ENCODE results near the gene CDH4. TPM values are rescaled to one million over a fixed set of nuclear protein-coding genes. Genes with fewer than 3 reads are reported as not detected.

Gene CDH4
- total RNA-seq, 1 donor from 2014 or later: 0.99 TPM

DNA sequence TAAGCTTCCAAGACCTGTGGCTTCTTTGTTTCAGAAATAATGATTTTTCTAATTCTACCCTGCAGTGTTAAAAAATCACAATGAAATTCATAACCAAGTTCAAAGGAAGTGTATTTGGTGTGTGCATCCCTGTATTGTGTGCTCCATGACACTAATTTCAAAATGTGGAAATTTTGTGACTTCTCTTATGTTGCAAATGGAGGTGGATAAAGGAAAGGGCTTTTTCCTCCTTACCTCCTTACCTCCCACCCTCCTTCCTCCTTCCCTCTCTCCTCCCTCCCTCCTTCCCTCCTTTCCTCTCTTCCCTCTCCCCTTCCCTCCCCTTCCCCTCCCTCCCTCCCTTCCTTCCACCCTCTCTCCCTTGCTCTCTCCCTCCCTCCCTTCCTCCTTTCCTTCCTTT, 10.5 kb downstream of the CDH4 start:
- no peaks in the 10 kb centered on the region for H3K36me3 Mint-ChIP-seq (ENCODE audit: low read depth)
- H3K27me3 Mint-ChIP-seq (ENCODE audit: low read depth): peaks cover 3% of the 10 kb centered on the region
- H3K4me3 Mint-ChIP-seq (ENCODE audit: unreplicated experiment): no peak overlapping the region
- no peak overlapping the region for H3K27ac Mint-ChIP-seq (ENCODE audit: unreplicated experiment)
- TF ChIP-seq, protein P1, sequence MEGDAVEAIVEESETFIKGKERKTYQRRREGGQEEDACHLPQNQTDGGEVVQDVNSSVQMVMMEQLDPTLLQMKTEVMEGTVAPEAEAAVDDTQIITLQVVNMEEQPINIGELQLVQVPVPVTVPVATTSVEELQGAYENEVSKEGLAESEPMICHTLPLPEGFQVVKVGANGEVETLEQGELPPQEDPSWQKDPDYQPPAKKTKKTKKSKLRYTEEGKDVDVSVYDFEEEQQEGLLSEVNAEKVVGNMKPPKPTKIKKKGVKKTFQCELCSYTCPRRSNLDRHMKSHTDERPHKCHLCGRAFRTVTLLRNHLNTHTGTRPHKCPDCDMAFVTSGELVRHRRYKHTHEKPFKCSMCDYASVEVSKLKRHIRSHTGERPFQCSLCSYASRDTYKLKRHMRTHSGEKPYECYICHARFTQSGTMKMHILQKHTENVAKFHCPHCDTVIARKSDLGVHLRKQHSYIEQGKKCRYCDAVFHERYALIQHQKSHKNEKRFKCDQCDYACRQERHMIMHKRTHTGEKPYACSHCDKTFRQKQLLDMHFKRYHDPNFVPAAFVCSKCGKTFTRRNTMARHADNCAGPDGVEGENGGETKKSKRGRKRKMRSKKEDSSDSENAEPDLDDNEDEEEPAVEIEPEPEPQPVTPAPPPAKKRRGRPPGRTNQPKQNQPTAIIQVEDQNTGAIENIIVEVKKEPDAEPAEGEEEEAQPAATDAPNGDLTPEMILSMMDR (IDR thresholded peaks at IDR 0.05): no peak
- no peaks in the 10 kb centered on the region for H3K4me1 Mint-ChIP-seq (ENCODE audit: low read depth)
- no peak for DNase-seq (ENCODE audit: low spot score)
- H3K9me3 Mint-ChIP-seq (ENCODE audit: low read depth): peaks cover 6% of the 10 kb centered on the region

DNA sequence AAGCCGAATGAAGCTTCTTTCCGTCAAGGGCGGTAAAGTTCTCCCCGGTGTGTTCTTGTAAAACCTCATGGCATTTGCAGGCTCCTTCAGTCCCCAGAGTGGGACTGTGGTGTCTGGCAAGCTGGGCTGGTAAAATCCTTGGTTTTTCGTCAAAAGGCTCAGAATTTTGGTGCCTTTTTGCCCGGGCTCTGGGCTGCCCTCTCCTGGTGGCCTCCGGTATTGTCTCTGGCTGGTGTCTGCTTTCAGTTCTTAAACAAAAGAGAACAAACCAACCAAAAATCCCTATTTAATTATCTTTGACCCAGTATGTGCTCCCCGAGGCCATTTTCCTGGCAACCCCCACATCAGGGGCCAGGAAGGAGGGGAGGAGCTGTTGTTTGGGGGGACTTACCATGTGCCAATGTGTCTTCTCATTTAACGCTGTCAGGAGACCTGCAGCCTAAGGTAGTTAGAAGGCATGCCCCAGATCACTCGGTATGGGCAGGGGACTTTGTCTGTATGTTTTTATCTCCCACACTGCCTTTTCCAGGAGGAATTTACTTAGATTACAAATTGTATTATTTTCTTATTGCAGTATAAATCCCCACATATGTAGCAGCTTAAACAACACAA, 11.1 kb downstream of the CDH4 start:
- H3K27ac Mint-ChIP-seq (ENCODE audit: unreplicated experiment): no peak overlapping the region
- TF ChIP-seq, protein P1 (IDR thresholded peaks at IDR 0.05): peak; percentile 89
- no peaks in the 10 kb centered on the region for H3K36me3 Mint-ChIP-seq (ENCODE audit: low read depth)
- peaks cover 3% of the 10 kb centered on the region for H3K27me3 Mint-ChIP-seq (ENCODE audit: low read depth)
- no peak for DNase-seq (ENCODE audit: low spot score)
- H3K4me3 Mint-ChIP-seq (ENCODE audit: unreplicated experiment): no peak overlapping the region
- no peaks in the 10 kb centered on the region for H3K4me1 Mint-ChIP-seq (ENCODE audit: low read depth)
- H3K9me3 Mint-ChIP-seq (ENCODE audit: low read depth): peaks cover 6% of the 10 kb centered on the region

DNA sequence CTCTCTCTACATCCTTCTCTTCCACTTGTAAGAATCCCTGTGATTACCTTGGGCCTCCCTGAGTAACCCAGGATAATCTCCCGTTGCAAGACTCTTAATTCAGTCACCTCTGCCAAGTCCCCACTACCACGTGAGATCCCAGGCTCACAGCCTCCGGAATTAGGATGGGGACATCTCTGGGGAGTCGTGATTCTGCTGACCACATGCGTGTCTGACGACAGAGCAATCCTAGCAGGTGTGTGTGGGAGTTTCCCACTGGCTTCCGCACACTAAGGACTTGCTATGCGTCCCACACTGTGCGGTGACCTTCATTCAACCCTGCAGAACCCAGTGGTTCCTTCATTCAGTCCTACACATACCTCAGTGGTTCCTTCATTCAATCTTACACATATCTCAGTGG, 11.9 kb downstream of the CDH4 start:
- Mint-ChIP-seq H3K4me1 (ENCODE audit: low read depth) (no peaks in the 10 kb centered on the region), H3K27ac (ENCODE audit: unreplicated experiment) (no peak overlapping the region), H3K4me3 (ENCODE audit: unreplicated experiment) (no peak overlapping the region), H3K27me3 (ENCODE audit: low read depth) (peaks cover 3% of the 10 kb centered on the region), H3K9me3 (ENCODE audit: low read depth) (peaks cover 6% of the 10 kb centered on the region), H3K36me3 (ENCODE audit: low read depth) (no peaks in the 10 kb centered on the region)
- no peak for DNase-seq (ENCODE audit: low spot score)
- TF ChIP-seq, protein P1 (IDR thresholded peaks at IDR 0.05): no peak

DNA sequence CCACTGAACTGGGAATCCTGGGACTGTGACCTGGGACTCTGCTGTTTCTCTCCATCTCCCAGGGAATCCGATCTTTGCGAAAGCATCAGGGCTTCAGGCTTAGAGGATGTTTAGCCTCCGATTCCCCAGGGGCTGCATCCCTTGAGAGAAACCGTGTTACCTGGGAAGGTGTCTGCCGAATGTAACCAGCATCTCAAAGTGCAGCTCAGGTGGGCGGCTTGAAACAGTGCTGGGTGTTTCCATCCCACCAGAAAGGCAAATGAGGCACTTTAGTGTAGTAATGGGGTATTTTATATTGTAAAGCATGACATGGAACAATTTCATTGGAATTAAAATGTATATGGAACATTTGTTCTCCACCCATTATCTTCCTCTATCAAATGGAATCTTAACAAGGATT, 15.2 kb downstream of the CDH4 start:
- H3K27me3 Mint-ChIP-seq (ENCODE audit: low read depth): peaks cover 3% of the 10 kb centered on the region
- no peaks in the 10 kb centered on the region for H3K4me1 Mint-ChIP-seq (ENCODE audit: low read depth)
- no peak for DNase-seq (ENCODE audit: low spot score)
- H3K36me3 Mint-ChIP-seq (ENCODE audit: low read depth): no peaks in the 10 kb centered on the region
- H3K9me3 Mint-ChIP-seq (ENCODE audit: low read depth): no peaks in the 10 kb centered on the region
- no peak overlapping the region for H3K4me3 Mint-ChIP-seq (ENCODE audit: unreplicated experiment)
- TF ChIP-seq, protein P1 (IDR thresholded peaks at IDR 0.05): no peak
- H3K27ac Mint-ChIP-seq (ENCODE audit: unreplicated experiment): no peak overlapping the region

DNA sequence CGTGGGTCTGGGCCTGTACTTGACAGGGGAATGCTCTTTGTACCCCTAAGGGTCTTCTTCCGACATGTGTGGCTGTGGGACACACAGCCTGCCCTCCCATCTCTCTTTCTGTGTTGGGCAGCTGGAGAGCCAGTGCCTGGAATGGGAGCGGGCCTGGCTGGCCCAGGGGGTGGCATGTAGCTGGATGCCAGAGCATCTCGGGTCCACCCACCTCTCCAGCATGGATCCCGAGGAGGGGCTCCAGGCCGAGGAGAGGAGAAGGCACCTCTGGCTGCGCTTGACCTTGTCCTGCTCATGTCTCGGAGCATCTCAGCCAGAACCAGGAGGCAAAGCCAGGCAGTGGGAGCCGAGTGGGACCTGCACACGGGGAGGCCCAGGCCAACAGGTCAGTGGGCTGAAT, 16.0 kb downstream of the CDH4 start:
- H3K9me3 Mint-ChIP-seq (ENCODE audit: low read depth): no peaks in the 10 kb centered on the region
- TF ChIP-seq, protein P1 (IDR thresholded peaks at IDR 0.05): no peak

More for the DNA sequence above, 16.0 kb downstream of the CDH4 start:
- no peak for DNase-seq (ENCODE audit: low spot score)
- H3K27me3 Mint-ChIP-seq (ENCODE audit: low read depth): peaks cover 2% of the 10 kb centered on the region
- H3K27ac Mint-ChIP-seq (ENCODE audit: unreplicated experiment): no peak overlapping the region
- H3K4me3 Mint-ChIP-seq (ENCODE audit: unreplicated experiment): no peak overlapping the region
- H3K36me3 Mint-ChIP-seq (ENCODE audit: low read depth): no peaks in the 10 kb centered on the region
- H3K4me1 Mint-ChIP-seq (ENCODE audit: low read depth): no peaks in the 10 kb centered on the region
